Smooth muscle cell (in vitro differentiated cells): ENCODE data around the gene TPSB2. TPM values are rescaled to one million over a fixed set of nuclear protein-coding genes. Genes with fewer than 3 reads are reported as not detected.

Experiments used
- DNase-seq: peaks from one replicate; lab custom pipeline; 2025; ENCODE audit not compliant: unreplicated experiment; lab: John Stamatoyannopoulos, UW
- H2AFZ ChIP-seq: fragments of 200-600 bp; sonication (generic); 2 replicates; pipeline ENCODE4 v1.6.0; 2016; ENCODE audit warnings: antibody characterized with exemption, low read depth, mild to moderate bottlenecking
- H3F3A ChIP-seq: fragments of 200-600 bp; sonication (generic); 2 replicates; pipeline ENCODE4 v1.6.0; 2017; ENCODE audit warnings: antibody characterized with exemption, low read depth
- H3K27ac ChIP-seq: fragments of 200-600 bp; sonication (generic); 2 replicates; pipeline ENCODE4 v1.5.1; 2016; ENCODE audit warnings: low read depth, mild to moderate bottlenecking
- H3K27me3 ChIP-seq: fragments of 200-600 bp; sonication (generic); 2 replicates; pipeline ENCODE4 v1.6.1; 2016; ENCODE audit warnings: low read depth, mild to moderate bottlenecking
- H3K36me3 ChIP-seq: fragments of 200-600 bp; sonication (generic); 2 replicates; pipeline ENCODE4 v1.5.1; 2016; ENCODE audit warnings: low read depth
- H3K4me1 ChIP-seq: fragments of 200-600 bp; sonication (generic); 2 replicates; pipeline ENCODE4 v1.5.1; 2016; ENCODE audit warnings: low read depth
- H3K4me2 ChIP-seq: fragments of 200-600 bp; sonication (generic); 2 replicates; pipeline ENCODE4 v1.6.0; 2016; ENCODE audit warnings: mild to moderate bottlenecking
- H3K4me3 ChIP-seq: fragments of 200-600 bp; sonication (generic); 2 replicates; pipeline ENCODE4 v1.5.1; 2016; ENCODE audit warnings: mild to moderate bottlenecking
- H3K79me2 ChIP-seq: fragments of 200-600 bp; sonication (generic); 2 replicates; pipeline ENCODE4 v1.6.0; 2016; ENCODE audit warnings: low read depth, mild to moderate bottlenecking
- H3K9ac ChIP-seq: fragments of 200-600 bp; sonication (generic); 2 replicates; pipeline ENCODE4 v1.6.0; 2016; ENCODE audit warnings: low read depth
- H3K9me3 ChIP-seq: fragments of 200-600 bp; sonication (generic); replicated peaks from 2 replicates; pipeline ENCODE4 v1.5.1; 2016; ENCODE audit warnings: low read depth
- H4K20me1 ChIP-seq: fragments of 200-600 bp; sonication (generic); 2 replicates; pipeline ENCODE4 v1.6.0; 2016; ENCODE audit warnings: low read depth
- WGBS: methylation state at CpG from one replicate; pipeline ENCODE4 v1.1.7; 2016; ENCODE audit warnings: low lambda C conversion rate; 5-methylcytosine and 5-hydroxymethylcytosine counted together
- polyA plus RNA-seq: library from polyadenylated mRNA; unstranded; fragments of >200 nt; fragmentation: Nextera tagmentation; extraction: Ambion mirVana; gene quantifications from 2 replicates; pipeline ENCODE4 v1.2.1, GENCODE V29; 2016
- total RNA-seq: library from RNA; depleted of rRNA; stranded (reverse); fragments of >200 nt; gene quantifications from 2 replicates; pipeline ENCODE4 v1.2.3, GENCODE V29; 2014
- TF ChIP-seq, protein P1 (sequence below): fragments of 200-600 bp; sonication (generic); IDR thresholded peaks from 2 replicates; pipeline ENCODE4 v1.5.1; 2017; ENCODE audit warnings: borderline replicate concordance, mild to moderate bottlenecking, antibody characterized with exemption; ENCODE audit not compliant: insufficient read depth, poor library complexity, severe bottlenecking

TPSB2 gene
- total and polyA plus RNA-seq, 2 experiments from 2014 or later: not detected

DNA sequence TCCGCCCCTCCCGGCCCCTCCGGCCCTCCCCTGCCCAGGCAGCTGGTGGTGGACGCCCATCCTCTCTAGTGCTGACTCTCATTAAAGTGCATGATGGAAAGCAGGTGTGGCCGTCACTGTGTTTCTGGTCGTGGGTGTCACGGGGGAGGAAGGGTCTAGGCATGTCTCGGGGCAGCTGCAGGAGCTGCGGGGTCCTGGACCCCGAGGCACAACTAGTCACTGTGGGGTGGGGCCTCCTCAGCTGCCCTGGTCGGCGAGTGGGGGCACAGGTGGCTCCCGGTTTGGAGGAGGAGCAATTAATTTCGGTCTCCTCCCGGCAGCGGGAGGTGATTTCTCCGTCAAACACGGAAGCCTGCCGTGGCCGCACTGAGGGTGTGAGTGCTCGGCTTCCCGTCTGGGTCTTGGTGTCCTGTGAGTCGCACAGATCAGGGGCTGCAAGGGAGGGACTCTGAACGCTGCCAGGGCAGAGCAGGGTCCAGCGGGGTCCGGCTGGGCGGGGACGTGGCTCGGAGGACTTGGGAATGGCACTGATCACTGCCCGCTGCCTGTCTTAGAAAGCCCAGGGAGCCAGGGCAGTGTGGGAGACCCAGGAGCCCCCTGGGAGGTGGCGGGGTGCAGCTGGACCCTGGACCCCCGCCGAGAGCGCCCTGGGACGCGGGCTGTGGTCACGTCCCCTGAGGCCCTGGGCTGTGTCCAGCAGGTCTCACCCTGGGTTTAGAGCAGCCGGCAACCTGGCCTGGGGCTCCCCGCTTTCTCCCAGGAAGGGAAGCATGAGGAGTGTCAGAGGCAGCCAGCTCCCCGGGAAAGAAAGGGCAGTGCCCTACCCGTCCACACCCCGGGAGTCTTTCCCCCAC lies 29.1 kb upstream of the TPSB2 start:
- no peaks in the 10 kb centered on the region for H3K4me1 ChIP-seq
- H3K4me2 ChIP-seq: no peak overlapping the region
- no peaks in the 10 kb centered on the region for H3K79me2 ChIP-seq
- no peak overlapping the region for H3K9ac ChIP-seq
- H3K27me3 ChIP-seq: peaks cover 11% of the 10 kb centered on the region
- no peak overlapping the region for H2AFZ ChIP-seq
- WGBS: 73% methylated on average over 40 of the region's 42 CpGs
- H3K27ac ChIP-seq: no peak overlapping the region
- H3F3A ChIP-seq: no peaks in the 10 kb centered on the region
- TF ChIP-seq, protein P1, sequence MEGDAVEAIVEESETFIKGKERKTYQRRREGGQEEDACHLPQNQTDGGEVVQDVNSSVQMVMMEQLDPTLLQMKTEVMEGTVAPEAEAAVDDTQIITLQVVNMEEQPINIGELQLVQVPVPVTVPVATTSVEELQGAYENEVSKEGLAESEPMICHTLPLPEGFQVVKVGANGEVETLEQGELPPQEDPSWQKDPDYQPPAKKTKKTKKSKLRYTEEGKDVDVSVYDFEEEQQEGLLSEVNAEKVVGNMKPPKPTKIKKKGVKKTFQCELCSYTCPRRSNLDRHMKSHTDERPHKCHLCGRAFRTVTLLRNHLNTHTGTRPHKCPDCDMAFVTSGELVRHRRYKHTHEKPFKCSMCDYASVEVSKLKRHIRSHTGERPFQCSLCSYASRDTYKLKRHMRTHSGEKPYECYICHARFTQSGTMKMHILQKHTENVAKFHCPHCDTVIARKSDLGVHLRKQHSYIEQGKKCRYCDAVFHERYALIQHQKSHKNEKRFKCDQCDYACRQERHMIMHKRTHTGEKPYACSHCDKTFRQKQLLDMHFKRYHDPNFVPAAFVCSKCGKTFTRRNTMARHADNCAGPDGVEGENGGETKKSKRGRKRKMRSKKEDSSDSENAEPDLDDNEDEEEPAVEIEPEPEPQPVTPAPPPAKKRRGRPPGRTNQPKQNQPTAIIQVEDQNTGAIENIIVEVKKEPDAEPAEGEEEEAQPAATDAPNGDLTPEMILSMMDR: no peak
- no peak overlapping the region for H3K4me3 ChIP-seq
- H3K36me3 ChIP-seq: no peaks in the 10 kb centered on the region
- H3K9me3 ChIP-seq: no peaks in the 10 kb centered on the region
- DNase-seq: no peak
- no peaks in the 10 kb centered on the region for H4K20me1 ChIP-seq

DNA sequence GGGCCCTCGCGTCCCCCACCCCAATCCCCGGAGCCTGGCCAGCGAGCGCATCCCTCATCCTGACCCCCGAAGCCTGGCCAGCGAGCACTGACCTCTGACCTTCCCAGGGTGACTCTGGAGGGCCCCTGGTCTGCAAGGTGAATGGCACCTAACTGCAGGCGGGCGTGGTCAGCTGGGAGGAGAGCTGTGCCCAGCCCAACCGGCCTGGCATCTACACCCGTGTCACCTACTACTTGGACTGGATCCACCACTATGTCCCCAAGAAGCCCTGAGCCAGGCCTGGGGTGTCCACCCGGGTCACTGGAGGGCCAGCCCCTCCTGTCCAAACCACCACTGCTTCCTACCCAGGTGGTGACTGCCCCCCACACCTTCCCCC lies 28.2 kb upstream of the TPSB2 start:
- H3K79me2 ChIP-seq: no peaks in the 10 kb centered on the region
- H3K4me2 ChIP-seq: no peak overlapping the region
- H2AFZ ChIP-seq: no peak overlapping the region
- H3K4me1 ChIP-seq: no peaks in the 10 kb centered on the region
- no peaks in the 10 kb centered on the region for H3K36me3 ChIP-seq
- WGBS: 91% methylated on average over 12 of the region's 12 CpGs
- DNase-seq: no peak
- no peak overlapping the region for H3K4me3 ChIP-seq
- H3K9me3 ChIP-seq: no peaks in the 10 kb centered on the region
- TF ChIP-seq, protein P1: no peak
- no peaks in the 10 kb centered on the region for H4K20me1 ChIP-seq
- H3K9ac ChIP-seq: no peak overlapping the region
- no peak overlapping the region for H3K27ac ChIP-seq
- no peaks in the 10 kb centered on the region for H3F3A ChIP-seq
- H3K27me3 ChIP-seq: peaks cover 11% of the 10 kb centered on the region

DNA sequence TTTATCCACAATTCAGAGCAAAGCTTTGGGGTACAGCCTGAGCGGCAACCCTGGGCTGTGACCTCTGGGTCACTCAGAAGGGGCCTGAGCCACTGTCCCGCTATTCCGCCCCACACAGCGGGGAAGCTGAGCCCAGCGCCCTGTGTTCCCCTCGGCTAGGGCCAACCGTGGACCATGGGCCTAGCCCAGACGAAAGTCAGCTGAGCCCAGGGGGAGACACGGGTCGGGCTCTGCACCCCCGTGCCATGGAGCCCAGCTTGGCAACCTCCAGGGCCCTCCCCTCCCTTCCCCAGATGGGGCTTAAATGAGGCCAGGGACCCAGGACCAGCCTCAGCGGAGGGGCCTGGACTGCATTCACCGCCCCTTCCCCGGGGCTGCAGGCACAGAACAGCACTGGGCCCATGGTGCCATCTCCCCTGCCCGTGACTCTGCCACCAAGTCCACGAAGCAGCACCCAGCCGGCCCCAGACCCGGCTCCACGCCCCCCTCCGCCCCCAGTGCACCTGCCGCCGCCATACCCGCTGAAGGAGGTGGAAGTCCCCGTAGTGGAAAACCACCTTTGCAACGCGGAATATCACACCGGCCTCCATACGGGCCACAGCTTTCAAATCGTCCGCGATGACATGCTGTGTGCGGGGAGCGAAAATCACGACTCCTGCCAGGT lies 27.7 kb upstream of the TPSB2 start:
- peaks cover 11% of the 10 kb centered on the region for H3K27me3 ChIP-seq
- TF ChIP-seq, protein P1: no peak
- no peak overlapping the region for H3K9ac ChIP-seq
- no peaks in the 10 kb centered on the region for H3K4me1 ChIP-seq
- no peak for DNase-seq
- 89% methylated on average over 26 of the region's 34 CpGs for WGBS
- no peaks in the 10 kb centered on the region for H3K9me3 ChIP-seq
- no peak overlapping the region for H2AFZ ChIP-seq
- H3K4me2 ChIP-seq: no peak overlapping the region
- H3K4me3 ChIP-seq: no peak overlapping the region
- H4K20me1 ChIP-seq: no peaks in the 10 kb centered on the region
- no peaks in the 10 kb centered on the region for H3F3A ChIP-seq
- no peaks in the 10 kb centered on the region for H3K36me3 ChIP-seq
- no peaks in the 10 kb centered on the region for H3K79me2 ChIP-seq
- H3K27ac ChIP-seq: no peak overlapping the region
